IMR-90 (cell line): ENCODE data around the gene CUBN. TPM values are rescaled to one million over a fixed set of nuclear protein-coding genes. Genes with fewer than 3 reads are reported as not detected.

Experiments used
- ATAC-seq: fragments of 200-7000 bp; cut with Tn5 transposase; 2 replicates; pipeline ENCODE4 v1.9.1; 2020; ENCODE audit warnings: low read depth, mild to moderate bottlenecking, moderate library complexity
- BruUV-seq: library from RNA; stranded (reverse); fragments of 400-500 nt; replicated peaks from 2 replicates; lab custom pipeline; 2021; lab: Mats Ljungman, UMichigan
- CTCF ChIA-PET: fragments of 300-600 bp; formaldehyde crosslinking; extraction: SDS; loops from one replicate; lab custom pipeline; 2021; ENCODE audit warnings: antibody characterized with exemption; lab: Yijun Ruan, JAX
- POLR2A ChIA-PET: fragments of 300-600 bp; sonication (Branson Sonifier 250); formaldehyde crosslinking; loops from one replicate; lab custom pipeline; 2022; ENCODE audit warnings: antibody characterized with exemption; ENCODE audit not compliant: unreplicated experiment; lab: Charles Lee
- DNase-seq: peaks from one replicate; pipeline ENCODE4 v3.0.0; 2013
- H2AFZ ChIP-seq: replicated peaks from 2 replicates; pipeline ENCODE3; 2013; ENCODE audit warnings: low read length, mild to moderate bottlenecking; ENCODE audit not compliant: poor library complexity
- H2AK5ac ChIP-seq: 2 replicates; pipeline ENCODE4 v1.6.1; 2013; ENCODE audit warnings: low read depth, low read length, inconsistent platforms
- H2AK9ac ChIP-seq: replicated peaks from 2 replicates; pipeline ENCODE3; 2013; ENCODE audit warnings: mild to moderate bottlenecking, low read depth, low read length, moderate library complexity; ENCODE audit not compliant: poor library complexity
- H2BK120ac ChIP-seq: 2 replicates; pipeline ENCODE4 v1.6.1; 2013; ENCODE audit warnings: low read depth, low read length, inconsistent platforms
- H2BK15ac ChIP-seq: 3 replicates; pipeline ENCODE4 v1.6.1; 2013; ENCODE audit warnings: low read depth, low read length, inconsistent platforms
- H2BK20ac ChIP-seq: 2 replicates; pipeline ENCODE4 v1.6.1; 2013; ENCODE audit warnings: low read depth, mild to moderate bottlenecking, inconsistent platforms, low read length, moderate library complexity
- H2BK5ac ChIP-seq: 2 replicates; pipeline ENCODE4 v1.6.1; 2013; ENCODE audit warnings: mild to moderate bottlenecking, low read depth, low read length, inconsistent platforms; ENCODE audit not compliant: poor library complexity, severe bottlenecking
- H3K14ac ChIP-seq: replicated peaks from 2 replicates; pipeline ENCODE4 v1.6.1; 2013; ENCODE audit warnings: low read depth, low read length, inconsistent platforms
- H3K18ac ChIP-seq: 2 replicates; pipeline ENCODE4 v1.6.1; 2013; ENCODE audit warnings: low read depth, low read length, control low read depth
- H3K23ac ChIP-seq: 2 replicates; pipeline ENCODE4 v1.6.1; 2013; ENCODE audit warnings: low read depth, low read length, inconsistent platforms
- H3K27ac ChIP-seq: 2 replicates; pipeline ENCODE4 v1.5.1; 2013; ENCODE audit warnings: mild to moderate bottlenecking, control low read depth, low read length; ENCODE audit not compliant: insufficient read depth
- H3K27me3 ChIP-seq: 2 replicates; pipeline ENCODE4 v1.6.1; 2013; ENCODE audit warnings: low read length; ENCODE audit not compliant: control insufficient read depth, insufficient read depth
- H3K36me3 ChIP-seq: 2 replicates; pipeline ENCODE4 v1.6.1; 2013; ENCODE audit warnings: low read length, mixed read lengths; ENCODE audit not compliant: control insufficient read depth, insufficient read depth
- H3K4ac ChIP-seq: 2 replicates; pipeline ENCODE4 v1.6.1; 2013; ENCODE audit warnings: low read depth, low read length, inconsistent platforms
- H3K4me1 ChIP-seq: 2 replicates; pipeline ENCODE4 v1.6.1; 2013; ENCODE audit warnings: low read length, mixed read lengths; ENCODE audit not compliant: control insufficient read depth, insufficient read depth
- H3K4me2 ChIP-seq: 2 replicates; pipeline ENCODE4 v1.6.1; 2013; ENCODE audit warnings: low read depth, mild to moderate bottlenecking, control low read depth, low read length, moderate library complexity
- H3K4me3 ChIP-seq: 2 replicates; pipeline ENCODE4 v1.5.1; 2013; ENCODE audit warnings: low read depth, mild to moderate bottlenecking, control low read depth, low read length, moderate library complexity; ENCODE audit not compliant: insufficient read depth
- H3K56ac ChIP-seq: 2 replicates; pipeline ENCODE4 v1.6.1; 2013; ENCODE audit warnings: low read length, inconsistent platforms; ENCODE audit not compliant: insufficient read depth; ENCODE audit errors: extremely low read depth
- H3K79me1 ChIP-seq, 2 experiments: 2 replicates each; pipeline ENCODE4 v1.6.1; 2013; ENCODE audit warnings: low read length in 2 of 2, inconsistent platforms in 1 of 2, low read depth in 1 of 2
- H3K9ac ChIP-seq: 2 replicates; pipeline ENCODE4 v1.6.1; 2013; ENCODE audit warnings: low read depth, low read length, control low read depth
- H3K9me1 ChIP-seq: 2 replicates; pipeline ENCODE4 v1.6.1; 2013; ENCODE audit warnings: low read length, inconsistent platforms; ENCODE audit not compliant: insufficient read depth
- H3K9me3 ChIP-seq: 2 replicates; pipeline ENCODE4 v1.6.1; 2013; ENCODE audit warnings: low read length; ENCODE audit not compliant: control insufficient read depth, insufficient read depth
- H4K20me1 ChIP-seq: 2 replicates; pipeline ENCODE4 v1.6.1; 2013; ENCODE audit warnings: low read length, inconsistent platforms; ENCODE audit not compliant: insufficient read depth
- H4K5ac ChIP-seq: 2 replicates; pipeline ENCODE4 v1.6.1; 2013; ENCODE audit warnings: mild to moderate bottlenecking, low read depth, low read length, control low read depth
- H4K8ac ChIP-seq, 2 experiments: 2 replicates each; pipeline ENCODE4 v1.6.1; 2013; ENCODE audit warnings: low read depth in 2 of 2, low read length in 2 of 2, control low read depth in 1 of 2, inconsistent platforms in 1 of 2
- H4K91ac ChIP-seq: 2 replicates; pipeline ENCODE4 v1.6.1; 2013; ENCODE audit warnings: low read depth, low read length, inconsistent platforms; ENCODE audit not compliant: insufficient read depth
- ELK1 ChIP-seq: fragments of 150-350 bp; IDR thresholded peaks from 2 replicates; pipeline ENCODE4 v1.6.1; 2016; ENCODE audit warnings: low read depth, mild to moderate bottlenecking, low read length, moderate library complexity, borderline replicate concordance
- MAZ ChIP-seq: IDR thresholded peaks from 2 replicates; pipeline ENCODE4 v1.6.1; 2012; ENCODE audit warnings: low read depth, mild to moderate bottlenecking, low read length, improper control_type of control experiment, moderate library complexity, borderline replicate concordance
- RFX5 ChIP-seq: IDR thresholded peaks from 2 replicates; pipeline ENCODE4 v1.8.0; 2012; ENCODE audit warnings: low read depth, mild to moderate bottlenecking, low read length, moderate library complexity
- USF2 ChIP-seq: fragments of 150-350 bp; IDR thresholded peaks from 2 replicates; pipeline ENCODE4 v1.6.1; 2017; ENCODE audit warnings: mild to moderate bottlenecking, antibody characterized with exemption, low read length, low read depth
- WGBS, 2 experiments: methylation state at CpG; one replicate each; pipeline versions ENCODE4 v1.1.5 to v1.1.7; 2013; ENCODE audit warnings: missing lambda C conversion rate in 2 of 2; ENCODE audit not compliant: insufficient read length in 1 of 2; ENCODE audit errors: extremely low coverage in 2 of 2; 5-methylcytosine and 5-hydroxymethylcytosine counted together
- dilution Hi-C: fragments of 300-500 bp; cut with HindIII; formaldehyde crosslinking; loops from one replicate; pipeline ENCODE4 v1.14.3; 2018; ENCODE audit warnings: low sequenced_read_pairs; ENCODE audit not compliant: unreplicated experiment
- in situ Hi-C: fragments of 300-500 bp; cut with MboI; formaldehyde crosslinking; loops from 3 replicates; pipeline ENCODE4 v1.14.3; 2019; ENCODE audit warnings: low sequenced_read_pairs, inconsistent platforms, mixed read lengths
- intact Hi-C: fragments of 100-400 bp; cut with micrococcal nuclease; formaldehyde crosslinking; loops from 2 replicates; pipeline ENCODE4 v1.10.0; 2022
- polyA plus RNA-seq, 3 experiments: library from polyadenylated mRNA; depleted of rRNA; stranded (reverse); fragments of >200 nt; gene quantifications; 2 replicates each; pipeline ENCODE4 v1.2.3, GENCODE V29; 2012; ENCODE audit warnings: low replicate concordance in 1 of 3
- total RNA-seq: library from RNA; depleted of rRNA; stranded (reverse); fragments of >200 nt; gene quantifications from 2 replicates; pipeline ENCODE4 v1.2.3, GENCODE V29; 2012

CUBN gene
- total and polyA plus RNA-seq, 2 of the 4 experiments (the other 2 are of a cell fraction), result 0.19 to 0.54 TPM

- in situ Hi-C loops (no loop called here), dilution Hi-C loops (no loop called here), intact Hi-C loops (no loop called here)
- Histone ChIP-seq H3K9me3 (no peaks in the 10 kb centered on the region), H3K14ac (no peak overlapping the region), H3K23ac (no peak overlapping the region), H3K79me1 (no peaks in the 10 kb centered on the region), H3K27me3 (no peaks in the 10 kb centered on the region), H4K5ac (no peak overlapping the region), H2BK15ac (no peak overlapping the region), H3K18ac (no peak overlapping the region), H3K4me1 (no peaks in the 10 kb centered on the region), H3K4me3 (no peak overlapping the region), H4K8ac (no peak overlapping the region), H3K4me2 (no peak overlapping the region), H3K9ac (no peak overlapping the region), H3K4ac (no peak overlapping the region), H2AFZ (no peak overlapping the region), H3K56ac (no peak overlapping the region), H3K27ac (no peak overlapping the region), H3K9me1 (peaks cover 4% of the 10 kb centered on the region; the same call in 1 of the 2 replicates), H2BK120ac (no peak overlapping the region), H2BK20ac (no peak overlapping the region), H4K20me1 (no peaks in the 10 kb centered on the region), H4K91ac (no peak overlapping the region), H2AK5ac (no peak overlapping the region), H2BK5ac (no peak overlapping the region), H3K36me3 (no peaks in the 10 kb centered on the region), H2AK9ac (no peak overlapping the region)
- ChIA-PET CTCF (no interaction called here), POLR2A (no interaction called here)
- BruUV-seq, result no TSS peak
- DNase-seq (no peak), ATAC-seq (no peak)
- 80% methylated on average over 1 of the region's 5 CpGs; no CpG with 5 or more reads in 1 of the 2 experiments for WGBS, 2 experiments
- no peak for TF ChIP-seq RFX5
- no peak for TF ChIP-seq USF2
- TF ChIP-seq ELK1, result no peak
- TF ChIP-seq MAZ, result no peak
Measured at GRCh38 chr10:17038627-17039026, 91.0 kb downstream of the CUBN start.
